ENCODE results near the gene GPATCH2L.

GPATCH2L gene

DNA sequence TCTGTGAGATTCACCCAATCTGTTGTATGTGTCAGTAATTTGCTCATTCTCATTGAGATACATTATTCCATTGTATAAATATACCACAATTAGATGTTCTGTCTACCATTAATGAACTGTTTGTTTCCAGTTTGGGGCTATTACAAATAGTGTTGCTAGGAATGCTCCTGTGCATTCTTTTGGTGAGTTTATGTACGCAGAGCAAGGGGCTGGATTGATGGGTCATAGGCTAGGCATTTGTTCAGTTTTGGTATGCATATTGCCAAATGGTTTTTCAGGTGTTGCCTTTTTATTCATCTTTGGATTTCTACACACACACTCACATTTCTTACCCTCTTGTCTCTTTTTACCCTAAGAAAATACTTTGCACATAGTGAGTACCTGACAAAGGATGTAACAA lies 93.4 kb downstream of the GPATCH2L start:
- Histone ChIP-seq H3K4me3 (ENCODE audit: low read length) (no peak overlapping the region), H3K4me2 (ENCODE audit: low read length) (no peak overlapping the region), H3K36me3 (ENCODE audit: control insufficient read depth, low read length) (no peaks in the 10 kb centered on the region), H3K9me2 (replicated peaks; ENCODE audit: control insufficient read depth, low read length) (no peaks in the 10 kb centered on the region), H3K79me2 (ENCODE audit: control insufficient read depth, low read length) (no peaks in the 10 kb centered on the region), H3F3A (ENCODE audit: control insufficient read depth, insufficient read depth) (no peaks in the 10 kb centered on the region), H3K4me1 (ENCODE audit: control insufficient read depth, low read length) (no peaks in the 10 kb centered on the region), H3K27me3 (ENCODE audit: control insufficient read depth, low read length) (no peaks in the 10 kb centered on the region), H4K20me1 (ENCODE audit: control insufficient read depth, insufficient read depth, low read depth, low read length) (no peaks in the 10 kb centered on the region), H3K9me3 (ENCODE audit: control insufficient read depth, insufficient read depth, low read length) (peaks cover 9% of the 10 kb centered on the region; the same call in 1 of the 2 replicates), H3K27ac (ENCODE audit: low read depth, low read length) (no peak overlapping the region)
- TF ChIP-seq EZH2phosphoT487 (IDR thresholded peaks at IDR 0.05; ENCODE audit: borderline replicate concordance, low read length): no peak
- TF ChIP-seq, protein P1, sequence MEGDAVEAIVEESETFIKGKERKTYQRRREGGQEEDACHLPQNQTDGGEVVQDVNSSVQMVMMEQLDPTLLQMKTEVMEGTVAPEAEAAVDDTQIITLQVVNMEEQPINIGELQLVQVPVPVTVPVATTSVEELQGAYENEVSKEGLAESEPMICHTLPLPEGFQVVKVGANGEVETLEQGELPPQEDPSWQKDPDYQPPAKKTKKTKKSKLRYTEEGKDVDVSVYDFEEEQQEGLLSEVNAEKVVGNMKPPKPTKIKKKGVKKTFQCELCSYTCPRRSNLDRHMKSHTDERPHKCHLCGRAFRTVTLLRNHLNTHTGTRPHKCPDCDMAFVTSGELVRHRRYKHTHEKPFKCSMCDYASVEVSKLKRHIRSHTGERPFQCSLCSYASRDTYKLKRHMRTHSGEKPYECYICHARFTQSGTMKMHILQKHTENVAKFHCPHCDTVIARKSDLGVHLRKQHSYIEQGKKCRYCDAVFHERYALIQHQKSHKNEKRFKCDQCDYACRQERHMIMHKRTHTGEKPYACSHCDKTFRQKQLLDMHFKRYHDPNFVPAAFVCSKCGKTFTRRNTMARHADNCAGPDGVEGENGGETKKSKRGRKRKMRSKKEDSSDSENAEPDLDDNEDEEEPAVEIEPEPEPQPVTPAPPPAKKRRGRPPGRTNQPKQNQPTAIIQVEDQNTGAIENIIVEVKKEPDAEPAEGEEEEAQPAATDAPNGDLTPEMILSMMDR (IDR thresholded peaks at IDR 0.05; ENCODE audit: low read depth, low read length, poor library complexity, severe bottlenecking): no peak

DNA sequence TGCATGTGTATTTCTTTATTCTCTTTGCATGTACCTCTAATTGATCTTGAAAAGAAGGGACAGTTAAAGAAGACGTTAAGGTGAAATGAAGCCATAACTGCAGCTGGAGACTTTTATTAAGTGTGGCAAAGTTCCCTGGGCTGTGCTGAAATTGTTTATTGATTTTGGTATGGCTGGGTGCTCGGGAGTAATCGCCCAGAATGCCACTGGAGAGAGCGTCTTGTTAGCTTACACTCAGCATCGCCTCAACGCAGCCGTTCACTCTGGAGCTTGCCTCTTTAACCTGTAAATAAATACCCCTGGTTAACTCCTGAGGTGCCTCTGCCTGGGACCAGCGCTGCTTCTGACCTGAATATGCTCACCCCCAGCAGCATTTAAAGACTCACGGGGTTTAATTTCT lies 98.6 kb downstream of the GPATCH2L start:
- no peaks in the 10 kb centered on the region for H3K9me2 ChIP-seq (replicated peaks; ENCODE audit: control insufficient read depth, low read length)
- peaks cover 18% of the 10 kb centered on the region for H3K27me3 ChIP-seq (ENCODE audit: control insufficient read depth, low read length)
- H3K79me2 ChIP-seq (ENCODE audit: control insufficient read depth, low read length): no peaks in the 10 kb centered on the region
- no peaks in the 10 kb centered on the region for H3K9me3 ChIP-seq (ENCODE audit: control insufficient read depth, insufficient read depth, low read length)
- H3K27ac ChIP-seq (ENCODE audit: low read depth, low read length): no peak overlapping the region
- H3K36me3 ChIP-seq (ENCODE audit: control insufficient read depth, low read length): no peaks in the 10 kb centered on the region
- no peak overlapping the region for H3K4me2 ChIP-seq (ENCODE audit: low read length)
- no peak for TF ChIP-seq EZH2phosphoT487 (IDR thresholded peaks at IDR 0.05; ENCODE audit: borderline replicate concordance, low read length)
- TF ChIP-seq, protein P1 (IDR thresholded peaks at IDR 0.05; ENCODE audit: low read depth, low read length, poor library complexity, severe bottlenecking): no peak
- no peaks in the 10 kb centered on the region for H3K4me1 ChIP-seq (ENCODE audit: control insufficient read depth, low read length)
- no peaks in the 10 kb centered on the region for H3F3A ChIP-seq (ENCODE audit: control insufficient read depth, insufficient read depth)
- no peaks in the 10 kb centered on the region for H4K20me1 ChIP-seq (ENCODE audit: control insufficient read depth, insufficient read depth, low read depth, low read length)
- H3K4me3 ChIP-seq (ENCODE audit: low read length): no peak overlapping the region

DNA sequence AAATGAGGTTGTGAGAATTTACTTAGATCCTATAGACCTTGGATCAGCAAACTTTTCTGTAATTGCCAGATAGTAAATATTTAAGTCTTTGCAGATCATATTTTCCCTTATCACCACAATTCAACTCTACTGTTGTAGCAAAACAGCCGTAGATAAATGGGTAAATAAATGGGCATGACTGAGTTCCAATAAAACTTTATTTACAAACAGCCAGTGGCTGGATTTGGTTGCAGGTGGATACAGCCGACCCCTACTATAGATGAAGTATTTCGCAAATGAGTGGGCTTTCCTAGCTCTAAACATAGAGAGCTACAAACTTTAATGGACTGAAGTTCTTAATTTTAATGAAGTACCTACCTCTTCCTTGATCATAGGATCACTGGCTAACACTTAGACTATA lies 100.7 kb downstream of the GPATCH2L start:
- Histone ChIP-seq H3K9me3 (ENCODE audit: control insufficient read depth, insufficient read depth, low read length) (no peaks in the 10 kb centered on the region), H3K9me2 (replicated peaks; ENCODE audit: control insufficient read depth, low read length) (no peaks in the 10 kb centered on the region), H3F3A (ENCODE audit: control insufficient read depth, insufficient read depth) (no peaks in the 10 kb centered on the region), H3K27ac (ENCODE audit: low read depth, low read length) (no peak overlapping the region), H3K36me3 (ENCODE audit: control insufficient read depth, low read length) (no peaks in the 10 kb centered on the region), H4K20me1 (ENCODE audit: control insufficient read depth, insufficient read depth, low read depth, low read length) (no peaks in the 10 kb centered on the region), H3K4me1 (ENCODE audit: control insufficient read depth, low read length) (no peaks in the 10 kb centered on the region), H3K4me2 (ENCODE audit: low read length) (no peak overlapping the region), H3K4me3 (ENCODE audit: low read length) (no peak overlapping the region), H3K79me2 (ENCODE audit: control insufficient read depth, low read length) (no peaks in the 10 kb centered on the region), H3K27me3 (ENCODE audit: control insufficient read depth, low read length) (peaks cover 18% of the 10 kb centered on the region)
- no peak for TF ChIP-seq EZH2phosphoT487 (IDR thresholded peaks at IDR 0.05; ENCODE audit: borderline replicate concordance, low read length)
- TF ChIP-seq, protein P1 (IDR thresholded peaks at IDR 0.05; ENCODE audit: low read depth, low read length, poor library complexity, severe bottlenecking): no peak

GRCh38 chr14:76253111-76253510 lies 101.4 kb downstream of the GPATCH2L start:
- Histone ChIP-seq H3K27me3 (ENCODE audit: control insufficient read depth, low read length) (peaks cover 18% of the 10 kb centered on the region), H4K20me1 (ENCODE audit: control insufficient read depth, insufficient read depth, low read depth, low read length) (no peaks in the 10 kb centered on the region), H3K79me2 (ENCODE audit: control insufficient read depth, low read length) (no peaks in the 10 kb centered on the region), H3K4me3 (ENCODE audit: low read length) (no peak overlapping the region), H3K27ac (ENCODE audit: low read depth, low read length) (no peak overlapping the region), H3F3A (ENCODE audit: control insufficient read depth, insufficient read depth) (no peaks in the 10 kb centered on the region), H3K4me1 (ENCODE audit: control insufficient read depth, low read length) (no peaks in the 10 kb centered on the region), H3K9me3 (ENCODE audit: control insufficient read depth, insufficient read depth, low read length) (no peaks in the 10 kb centered on the region), H3K36me3 (ENCODE audit: control insufficient read depth, low read length) (no peaks in the 10 kb centered on the region), H3K4me2 (ENCODE audit: low read length) (no peak overlapping the region), H3K9me2 (replicated peaks; ENCODE audit: control insufficient read depth, low read length) (no peaks in the 10 kb centered on the region)
- no peak for TF ChIP-seq EZH2phosphoT487 (IDR thresholded peaks at IDR 0.05; ENCODE audit: borderline replicate concordance, low read length)
- TF ChIP-seq, protein P1 (IDR thresholded peaks at IDR 0.05; ENCODE audit: low read depth, low read length, poor library complexity, severe bottlenecking): no peak
